A172 (cell line): ENCODE measurements around the gene HNRNPL. TPM values are rescaled to one million over a fixed set of nuclear protein-coding genes. Genes with fewer than 3 reads are reported as not detected.
A peak's percentile ranks its signal among the peaks of the same experiment; 100 is the strongest.
"Not testable (repeated sequence)": the region's sequence is repeated elsewhere in the genome, so short reads cannot be mapped to it uniquely, and the experiment has no call there.

Experiments
- DNase-seq: peaks from one replicate; pipeline ENCODE4 v3.0.0-alpha.2; 2015; ENCODE audit warnings: low spot score
- total RNA-seq: library from RNA; depleted of rRNA; stranded (reverse); fragments of >200 nt; shearing (Covaris generic); gene quantifications from 2 replicates; pipeline ENCODE4 v1.2.3, GENCODE V29; 2014; rRNA removed

HNRNPL gene
- total RNA-seq, 1 experiment from 2014 or later: 296 TPM

GRCh38 chr19:38803543-38803942, 46.2 kb downstream of the HNRNPL start:
- no peak for DNase-seq

- no peak for DNase-seq
Observed at GRCh38 chr19:38801359-38802095, 48.3 kb downstream of the HNRNPL start.

DNA sequence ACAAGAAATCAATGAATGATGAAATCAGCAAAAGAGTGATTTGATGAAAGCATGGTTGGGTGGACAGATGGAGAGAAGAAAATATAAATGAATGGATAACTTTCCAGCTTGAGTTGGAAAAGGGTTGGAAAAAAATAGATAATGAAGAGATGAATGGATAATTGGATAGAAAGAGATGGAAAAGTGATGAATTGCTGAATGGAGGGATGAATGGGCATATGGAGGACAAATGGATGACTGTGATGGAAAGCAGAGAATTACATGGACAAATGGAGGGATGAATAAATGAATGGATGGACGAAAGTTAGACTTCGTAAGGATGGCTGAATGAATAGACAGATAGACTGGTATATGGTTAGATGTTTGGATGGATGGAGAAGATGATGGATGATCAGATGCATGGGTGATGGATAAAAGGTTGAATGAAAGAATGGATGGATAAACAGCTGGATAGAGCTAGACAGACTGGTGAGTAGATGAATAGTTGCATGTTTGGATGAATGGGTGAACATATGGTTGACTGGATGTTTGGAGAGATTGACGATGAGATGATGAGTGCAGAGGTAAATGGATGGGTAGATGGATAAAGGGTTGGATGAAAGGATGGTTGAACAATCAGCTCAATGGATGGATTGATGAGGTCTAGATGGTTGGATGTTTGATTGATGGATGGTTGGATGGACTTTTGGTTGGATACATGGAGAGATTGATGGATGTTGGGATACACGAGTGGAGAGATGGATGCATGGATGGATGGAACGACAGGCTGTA, 49.0 kb downstream of the HNRNPL start:
- DNase-seq: no peak

- DNase-seq: no peak
Observed at GRCh38 chr19:38799104-38799503, 50.7 kb downstream of the HNRNPL start.

DNA sequence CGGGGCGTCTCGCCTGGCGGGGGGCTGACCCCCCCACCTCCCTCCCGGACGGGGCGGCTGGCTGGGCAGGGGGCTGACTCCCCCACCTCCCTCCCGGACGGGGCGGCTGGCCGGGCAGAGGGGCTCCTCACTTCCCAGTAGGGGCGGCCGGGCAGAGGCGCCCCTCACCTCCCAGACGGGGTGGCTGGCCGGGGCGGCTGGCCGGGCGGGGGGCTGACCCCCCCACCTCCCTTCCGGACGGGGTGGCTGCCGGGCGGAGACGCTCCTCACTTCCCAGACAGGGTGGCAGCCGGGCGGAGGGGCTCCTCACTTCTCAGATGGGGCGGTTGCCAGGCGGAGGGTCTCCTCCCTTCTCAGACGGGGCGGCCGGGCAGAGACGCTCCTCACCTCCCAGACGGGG, 52.0 kb downstream of the HNRNPL start:
- not testable (repeated sequence) for DNase-seq

DNA sequence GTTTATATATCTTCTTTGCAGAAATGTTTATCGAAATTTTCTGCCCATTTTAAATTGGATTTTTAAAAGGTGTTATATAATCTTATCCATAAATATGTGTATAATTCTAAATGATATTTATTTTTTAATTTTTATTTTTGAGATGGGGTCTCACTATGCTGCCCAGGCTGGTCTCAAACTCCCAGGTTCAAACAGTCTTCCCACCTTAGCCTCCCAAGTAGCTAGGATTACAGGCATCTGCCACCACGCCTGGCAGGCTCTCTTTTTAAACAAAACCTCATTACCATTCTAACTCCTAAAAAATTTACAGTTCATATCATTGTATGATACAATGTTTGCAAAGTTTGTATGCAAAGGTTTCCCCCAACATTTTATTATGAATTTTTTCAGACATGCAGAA, 53.6 kb downstream of the HNRNPL start:
- no peak for DNase-seq

DNA sequence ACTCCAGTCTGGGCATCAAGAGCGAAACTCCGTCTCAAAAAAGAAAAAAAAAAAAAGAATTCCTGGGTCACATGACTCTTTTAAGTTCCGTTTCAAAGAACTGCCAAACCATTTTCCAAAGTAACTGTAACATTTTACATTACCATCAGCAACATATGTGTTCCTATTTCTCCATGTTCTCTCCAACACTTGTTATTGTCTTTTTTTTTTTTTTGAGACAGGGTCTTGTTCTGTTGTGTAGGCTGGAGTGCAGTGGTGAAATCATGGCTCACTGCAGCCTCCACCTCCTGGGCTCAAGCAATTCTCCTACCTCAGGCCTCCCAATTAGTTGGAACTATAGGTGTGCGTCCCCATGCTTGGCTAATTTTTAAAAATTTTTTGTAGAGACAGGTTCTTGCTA, 54.2 kb downstream of the HNRNPL start:
- DNase-seq: no peak

DNA sequence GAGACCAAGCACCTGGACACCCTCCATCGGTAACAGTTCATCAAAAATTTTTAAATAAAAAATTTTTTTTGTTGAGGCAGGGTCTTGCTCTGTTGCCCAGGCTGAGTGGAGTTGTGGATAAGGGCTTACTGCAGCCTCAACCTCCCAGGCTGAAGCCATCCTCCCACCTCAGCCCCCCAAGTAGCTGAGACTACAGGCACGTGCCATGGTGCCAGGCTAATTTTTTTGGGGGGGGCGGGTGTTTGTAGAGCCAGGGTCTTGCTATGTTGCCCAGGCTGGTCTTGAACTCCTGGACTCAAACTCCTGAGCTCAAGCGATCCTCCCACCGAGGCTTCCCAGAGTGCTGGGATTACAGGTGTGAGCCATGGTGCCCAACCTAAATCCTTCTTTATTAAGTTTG, 56.1 kb downstream of the HNRNPL start:
- no peak for DNase-seq

DNA sequence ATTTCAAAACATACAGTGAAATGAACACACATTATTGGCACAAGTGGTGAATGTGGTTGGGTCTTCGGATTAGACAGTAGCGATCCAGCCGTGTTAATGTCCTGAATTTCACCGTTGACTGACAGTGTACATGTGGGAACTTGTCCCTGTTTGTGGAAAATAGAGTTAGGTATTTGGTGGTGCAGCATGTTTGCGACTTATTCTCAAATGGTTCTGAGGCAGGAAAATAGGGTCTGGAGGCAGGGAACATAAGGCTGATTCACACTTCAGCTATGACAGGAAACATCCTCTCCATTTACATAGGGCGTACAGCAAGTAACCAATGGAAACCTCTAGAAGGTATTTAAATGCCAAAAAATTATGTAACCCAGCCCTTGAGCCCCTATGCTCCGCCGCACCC, 56.6 kb downstream of the HNRNPL start:
- peak; percentile 47 for DNase-seq

DNA sequence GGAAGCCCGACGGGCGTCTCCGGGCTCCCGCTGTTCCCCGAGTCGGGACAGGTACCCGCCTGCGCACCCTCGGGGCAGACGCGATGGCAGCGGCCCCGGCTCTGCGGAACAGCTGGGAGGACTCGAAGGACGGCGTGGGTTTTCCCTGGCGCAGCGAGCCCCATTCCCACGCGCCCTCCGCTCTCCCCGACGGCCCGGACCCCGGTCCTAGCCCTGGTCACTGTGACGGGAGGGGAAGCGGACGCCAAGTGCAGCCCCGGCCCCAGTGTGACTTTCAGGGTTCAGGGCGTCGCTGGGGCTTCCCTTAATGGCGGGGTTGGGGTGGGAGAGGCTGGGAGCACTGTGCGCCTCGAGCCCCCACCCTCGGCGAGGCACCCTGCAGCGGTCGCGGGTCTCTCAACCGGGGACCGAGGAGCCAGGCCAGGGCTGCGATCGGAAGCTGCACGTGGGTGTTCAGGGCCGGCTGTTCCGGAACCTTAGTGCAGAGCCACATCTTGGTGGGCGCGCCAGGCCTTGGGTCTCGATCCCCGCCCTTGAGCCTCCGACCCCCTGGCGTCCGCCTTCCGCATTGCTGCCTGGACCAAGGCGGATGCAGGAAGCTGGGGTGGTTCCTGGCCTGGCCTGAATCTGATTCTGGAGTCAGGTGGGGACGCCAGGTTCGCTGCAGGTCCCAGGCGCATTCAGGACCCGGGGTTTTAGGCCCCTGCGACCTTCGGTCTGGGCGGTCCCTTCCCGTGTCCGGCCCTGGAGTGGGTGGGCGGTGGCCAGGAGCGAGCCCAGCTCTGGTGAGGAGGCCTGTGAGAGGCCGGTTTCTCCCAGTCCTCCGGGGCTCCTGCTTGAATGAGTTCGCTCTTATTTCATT, 57.3 kb downstream of the HNRNPL start:
- no peak for DNase-seq

- not testable (repeated sequence) for DNase-seq
Observed at GRCh38 chr19:38791451-38792064, 58.2 kb downstream of the HNRNPL start.

DNA sequence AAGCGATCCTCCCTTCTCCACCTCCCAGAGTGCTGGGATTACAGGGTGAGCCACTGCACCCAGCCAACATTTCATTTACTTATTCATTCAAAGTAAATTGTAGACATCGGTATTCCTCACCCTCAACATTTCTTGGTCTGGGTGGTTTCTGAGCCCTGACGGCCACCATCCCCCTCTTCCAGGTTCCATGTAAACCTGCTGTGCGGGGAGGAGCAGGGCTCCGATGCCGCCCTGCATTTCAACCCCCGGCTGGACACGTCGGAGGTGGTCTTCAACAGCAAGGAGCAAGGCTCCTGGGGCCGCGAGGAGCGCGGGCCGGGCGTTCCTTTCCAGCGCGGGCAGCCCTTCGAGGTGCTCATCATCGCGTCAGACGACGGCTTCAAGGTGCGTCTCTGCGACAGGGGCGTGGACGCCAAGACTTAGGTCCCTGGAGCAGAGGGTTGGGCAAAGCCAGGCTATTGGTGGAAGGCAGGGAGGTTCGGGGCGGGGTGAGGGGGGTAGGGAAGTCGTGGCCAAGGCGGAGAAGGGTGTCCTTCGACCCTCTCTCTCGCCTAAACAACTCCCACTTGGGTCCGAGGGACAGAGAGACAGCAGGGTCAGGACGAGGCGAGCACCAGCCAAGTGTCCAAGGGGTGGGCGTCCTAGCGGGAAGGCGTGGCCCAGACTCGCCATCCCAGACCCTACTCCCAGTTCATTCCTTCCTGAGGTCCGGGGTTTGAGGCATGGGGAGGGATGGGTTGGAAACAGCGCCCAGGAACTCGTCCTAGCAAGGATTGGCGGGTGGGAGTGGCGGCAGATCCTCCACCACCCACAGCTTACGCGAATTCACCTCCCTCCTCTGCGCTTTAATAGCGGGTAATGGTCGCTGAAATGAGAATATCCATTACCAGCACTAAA, 59.0 kb downstream of the HNRNPL start:
- not testable (repeated sequence) for DNase-seq

- no peak for DNase-seq
Observed at GRCh38 chr19:38788478-38789243, 61.1 kb downstream of the HNRNPL start, which contains the start of gene LGALS7B. Gene LGALS7B, plus strand, starts transcription at chr19:38789200. Its CDS starts 27 bp downstream, at chr19:38789227.

DNA sequence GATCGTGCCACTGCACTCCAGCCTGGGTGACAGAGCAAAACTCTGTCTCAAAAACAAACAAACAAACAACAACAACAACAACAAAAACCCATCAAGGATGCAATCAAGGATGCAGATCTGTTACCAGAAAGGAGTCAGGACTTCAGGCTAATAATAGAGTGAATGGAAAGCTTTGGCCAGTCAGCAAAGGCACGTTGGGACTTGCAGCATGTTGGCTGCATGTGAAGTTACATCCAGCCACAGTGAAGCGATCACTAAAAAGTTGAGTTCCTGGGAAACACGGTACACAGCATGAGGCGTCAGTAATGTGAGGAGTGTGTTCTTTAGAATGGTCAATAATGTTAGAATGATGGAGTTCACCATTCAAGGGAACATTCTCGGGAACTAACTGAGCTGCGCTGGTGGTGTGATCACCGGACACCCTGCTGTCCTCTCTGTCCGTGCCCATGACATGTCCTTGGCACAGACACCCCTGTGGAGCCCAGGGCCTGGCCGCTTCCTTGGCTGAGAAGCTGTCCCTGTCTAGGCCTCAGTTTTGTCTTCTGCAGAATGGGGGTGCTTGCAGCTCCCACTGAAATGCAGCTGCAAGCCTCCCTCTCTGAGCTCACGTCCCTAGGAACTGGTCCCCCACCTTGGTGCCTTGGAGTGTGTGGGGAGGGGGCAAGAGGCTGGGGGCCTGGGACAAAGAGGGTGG, 63.1 kb downstream of the HNRNPL start:
- DNase-seq: no peak

Other genes with a start within 250 kb of the HNRNPL start
- gene MAP4K1, start 232.0 kb downstream of the HNRNPL start, total RNA-seq: 0.72 and 1.4 TPM in 2 replicates
- 358 and 549 TPM in 2 replicates for gene EIF3K, start 230.8 kb downstream of the HNRNPL start, total RNA-seq
- gene ACTN4, start 202.3 kb downstream of the HNRNPL start, total RNA-seq: 493 and 604 TPM in 2 replicates
- not detected in 2 replicates for gene CAPN12, start 105.5 kb downstream of the HNRNPL start, total RNA-seq
- not detected in 2 replicates for gene LGALS7, start 76.5 kb downstream of the HNRNPL start, total RNA-seq
- not detected in 2 replicates for gene LGALS7B, start 60.8 kb downstream of the HNRNPL start, total RNA-seq
- not detected in 2 replicates for gene LGALS4, start 37.0 kb downstream of the HNRNPL start, total RNA-seq
- gene ECH1, start 18.2 kb downstream of the HNRNPL start, total RNA-seq: 37.1 and 39.7 TPM in 2 replicates
- 3.9 and 5.7 TPM in 2 replicates for gene RINL, start 28.3 kb upstream of the HNRNPL start, total RNA-seq
- gene SIRT2, start 49.6 kb upstream of the HNRNPL start, total RNA-seq: 50.3 and 59.0 TPM in 2 replicates
- 16.3 and 17.1 TPM in 2 replicates for gene NFKBIB, start 50.0 kb upstream of the HNRNPL start, total RNA-seq
- gene CCER2, start 62.2 kb upstream of the HNRNPL start, total RNA-seq: not detected in 2 replicates
- gene SARS2, start 80.8 kb upstream of the HNRNPL start, total RNA-seq: 19.8 and 29.6 TPM in 2 replicates
- gene MRPS12, start 81.0 kb upstream of the HNRNPL start, total RNA-seq: 98.9 and 108 TPM in 2 replicates
- 15.1 and 21.9 TPM in 2 replicates for gene FBXO17, start 125.8 kb upstream of the HNRNPL start, total RNA-seq
- gene FBXO27, start 182.6 kb upstream of the HNRNPL start, total RNA-seq: 0.07 and 0.10 TPM in 2 replicates
- gene ACP7, start 234.4 kb upstream of the HNRNPL start, total RNA-seq: 0.03 and 0.31 TPM in 2 replicates